Astrocyte (in vitro differentiated cells and primary cell): ENCODE results near the gene RAB6A. TPM values are rescaled to one million over a fixed set of nuclear protein-coding genes. Genes with fewer than 3 reads are reported as not detected.

Experiments used
- DNase-seq: peaks from one replicate; pipeline ENCODE4 v3.0.0-alpha.2; 2010; ENCODE audit warnings: low read depth
- FAIRE-seq: peaks from 2 replicates; lab custom pipeline; 2011; peaks lifted over from hg19 to GRCh38; lab: Jason Lieb, UNC
- H2AFZ ChIP-seq: 2 replicates; pipeline ENCODE4 v1.6.0; 2012; ENCODE audit warnings: low read depth, low read length, inconsistent platforms
- H3K27ac ChIP-seq: 2 replicates; pipeline ENCODE4 v1.5.1; 2011; ENCODE audit warnings: low read depth, low read length, inconsistent platforms
- H3K27me3 ChIP-seq: 2 replicates; pipeline ENCODE4 v1.6.0; 2011; ENCODE audit warnings: low read length, inconsistent platforms; ENCODE audit not compliant: insufficient read depth
- H3K36me3 ChIP-seq: 2 replicates; pipeline ENCODE4 v1.5.1; 2011; ENCODE audit warnings: low read length, inconsistent platforms; ENCODE audit not compliant: insufficient read depth
- H3K4me1 ChIP-seq: 2 replicates; pipeline ENCODE4 v1.5.1; 2011; ENCODE audit warnings: low read length, inconsistent platforms; ENCODE audit not compliant: insufficient read depth
- H3K4me2 ChIP-seq: 2 replicates; pipeline ENCODE4 v1.6.0; 2012; ENCODE audit warnings: low read length, inconsistent platforms
- H3K4me3 ChIP-seq: 2 replicates; pipeline ENCODE4 v1.5.1; 2011; ENCODE audit warnings: low read depth, mild to moderate bottlenecking, low read length, inconsistent platforms; ENCODE audit not compliant: insufficient read depth
- H3K79me2 ChIP-seq: 2 replicates; pipeline ENCODE4 v1.6.0; 2012; ENCODE audit warnings: mild to moderate bottlenecking, low read length, inconsistent platforms; ENCODE audit not compliant: insufficient read depth
- H3K9ac ChIP-seq: 2 replicates; pipeline ENCODE4 v1.6.0; 2012; ENCODE audit warnings: mild to moderate bottlenecking, low read length, inconsistent platforms
- H3K9me3 ChIP-seq: 2 replicates; pipeline ENCODE4 v1.5.1; 2012; ENCODE audit warnings: low read depth, mild to moderate bottlenecking, low read length, inconsistent platforms; ENCODE audit not compliant: insufficient read depth
- H4K20me1 ChIP-seq: 2 replicates; pipeline ENCODE4 v1.6.0; 2012; ENCODE audit warnings: low read length, inconsistent platforms; ENCODE audit not compliant: insufficient read depth
- H3K27ac Mint-ChIP-seq: one replicate; pipeline ENCODE4 v1.8.0; 2021; ENCODE audit warnings: mild to moderate bottlenecking, mixed read lengths; ENCODE audit not compliant: unreplicated experiment
- H3K27me3 Mint-ChIP-seq: one replicate; pipeline ENCODE4 v1.8.0; 2021; ENCODE audit warnings: low read depth, mixed read lengths; ENCODE audit not compliant: unreplicated experiment
- H3K36me3 Mint-ChIP-seq: one replicate; pipeline ENCODE4 v1.8.0; 2021; ENCODE audit warnings: low read depth, mixed read lengths; ENCODE audit not compliant: unreplicated experiment
- H3K4me1 Mint-ChIP-seq: one replicate; pipeline ENCODE4 v1.8.0; 2021; ENCODE audit warnings: low read depth, mixed read lengths; ENCODE audit not compliant: unreplicated experiment
- H3K4me3 Mint-ChIP-seq: one replicate; pipeline ENCODE4 v1.8.0; 2021; ENCODE audit warnings: mild to moderate bottlenecking, moderate library complexity, mixed read lengths; ENCODE audit not compliant: unreplicated experiment
- H3K9me3 Mint-ChIP-seq: one replicate; pipeline ENCODE4 v1.8.0; 2021; ENCODE audit warnings: mild to moderate bottlenecking, mixed read lengths; ENCODE audit not compliant: unreplicated experiment
- CTCF ChIP-seq: IDR thresholded peaks from 2 replicates; pipeline ENCODE4 v1.5.1; 2011; ENCODE audit warnings: low read depth, mild to moderate bottlenecking, inconsistent platforms, low read length, moderate library complexity; ENCODE audit not compliant: insufficient read depth
- EZH2 ChIP-seq: IDR thresholded peaks from 2 replicates; pipeline ENCODE4 v1.6.1; 2012; ENCODE audit warnings: mild to moderate bottlenecking, low read length, inconsistent platforms; ENCODE audit not compliant: insufficient read depth
- total RNA-seq: library from RNA; stranded (reverse); gene quantifications from 2 replicates; pipeline ENCODE4 v1.2.1, GENCODE V29; 2021

Gene RAB6A
- total RNA-seq, 1 donor from 2014 or later, result 185 TPM

- H3K27me3 ChIP-seq, result no peaks in the 10 kb centered on the region
- H3K4me1 ChIP-seq, result no peaks in the 10 kb centered on the region
- no peaks in the 10 kb centered on the region for H4K20me1 ChIP-seq
- no peaks in the 10 kb centered on the region for H3K4me1 Mint-ChIP-seq
- H3K36me3 Mint-ChIP-seq, result no peaks in the 10 kb centered on the region
- H3K27ac ChIP-seq, result no peak overlapping the region
- no peak overlapping the region for H3K4me2 ChIP-seq
- H3K27me3 Mint-ChIP-seq, result peaks cover 6% of the 10 kb centered on the region
- H2AFZ ChIP-seq, result no peak overlapping the region
- FAIRE-seq (no peak), DNase-seq (no peak)
- TF ChIP-seq CTCF (no peak), EZH2 (no peak)
- no peak overlapping the region for H3K9ac ChIP-seq
- H3K27ac Mint-ChIP-seq, result no peak overlapping the region
- no peaks in the 10 kb centered on the region for H3K9me3 ChIP-seq
- H3K4me3 Mint-ChIP-seq, result no peak overlapping the region
- H3K79me2 ChIP-seq, result no peaks in the 10 kb centered on the region
- no peaks in the 10 kb centered on the region for H3K36me3 ChIP-seq
- no peak overlapping the region for H3K4me3 ChIP-seq
- no peaks in the 10 kb centered on the region for H3K9me3 Mint-ChIP-seq
These were observed 123.9 kb downstream of the RAB6A start for GRCh38 chr11:73637012-73637411.

- Histone ChIP-seq H3K9ac (no peak overlapping the region), H3K4me1 (no peaks in the 10 kb centered on the region), H3K27ac (no peak overlapping the region), H4K20me1 (no peaks in the 10 kb centered on the region), H3K4me3 (no peak overlapping the region), H2AFZ (no peak overlapping the region), H3K79me2 (no peaks in the 10 kb centered on the region), H3K36me3 (no peaks in the 10 kb centered on the region), H3K9me3 (no peaks in the 10 kb centered on the region), H3K27me3 (no peaks in the 10 kb centered on the region), H3K4me2 (no peak overlapping the region)
- Mint-ChIP-seq H3K4me1 (no peaks in the 10 kb centered on the region), H3K36me3 (no peaks in the 10 kb centered on the region), H3K4me3 (no peak overlapping the region), H3K9me3 (no peaks in the 10 kb centered on the region), H3K27ac (no peak overlapping the region), H3K27me3 (peaks cover 6% of the 10 kb centered on the region)
- no peak for TF ChIP-seq CTCF
- no peak for TF ChIP-seq EZH2
- FAIRE-seq (no peak), DNase-seq (no peak)
These were observed 124.6 kb downstream of the RAB6A start for GRCh38 chr11:73636249-73636648.

GRCh38 chr11:73635721-73636120 is 125.2 kb downstream of the RAB6A start:
- Histone ChIP-seq H3K27ac (no peak overlapping the region), H3K9me3 (no peaks in the 10 kb centered on the region), H3K4me2 (no peak overlapping the region), H3K4me1 (no peaks in the 10 kb centered on the region), H3K36me3 (no peaks in the 10 kb centered on the region), H2AFZ (no peak overlapping the region), H3K4me3 (no peak overlapping the region), H3K79me2 (no peaks in the 10 kb centered on the region), H3K9ac (no peak overlapping the region), H3K27me3 (no peaks in the 10 kb centered on the region), H4K20me1 (no peaks in the 10 kb centered on the region)
- no peaks in the 10 kb centered on the region for H3K36me3 Mint-ChIP-seq
- H3K27ac Mint-ChIP-seq, result no peak overlapping the region
- H3K4me3 Mint-ChIP-seq, result no peak overlapping the region
- DNase-seq (no peak), FAIRE-seq (no peak)
- H3K4me1 Mint-ChIP-seq, result no peaks in the 10 kb centered on the region
- TF ChIP-seq EZH2, result no peak
- no peak for TF ChIP-seq CTCF
- H3K9me3 Mint-ChIP-seq, result no peaks in the 10 kb centered on the region
- peaks cover 6% of the 10 kb centered on the region for H3K27me3 Mint-ChIP-seq
